ENCODE results near the gene RTEL1.

DNA sequence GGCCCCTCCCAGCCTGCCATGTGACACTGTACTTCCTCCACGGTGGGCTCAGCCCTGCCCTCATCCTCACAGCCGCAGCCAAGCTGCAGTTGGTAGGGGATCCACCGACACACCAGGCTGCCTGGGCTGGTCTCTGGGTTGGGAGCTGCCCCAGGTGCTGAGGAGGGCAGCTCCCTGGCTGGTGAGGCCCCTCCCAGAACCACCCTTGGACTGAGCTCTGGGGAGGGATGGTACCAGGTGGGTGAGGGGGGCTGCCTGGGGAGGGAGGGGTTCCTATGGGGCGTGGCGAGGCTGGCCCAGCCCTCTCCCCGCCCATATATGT lies 38.2 kb downstream of the RTEL1 start:
- TF ChIP-seq, protein P1, sequence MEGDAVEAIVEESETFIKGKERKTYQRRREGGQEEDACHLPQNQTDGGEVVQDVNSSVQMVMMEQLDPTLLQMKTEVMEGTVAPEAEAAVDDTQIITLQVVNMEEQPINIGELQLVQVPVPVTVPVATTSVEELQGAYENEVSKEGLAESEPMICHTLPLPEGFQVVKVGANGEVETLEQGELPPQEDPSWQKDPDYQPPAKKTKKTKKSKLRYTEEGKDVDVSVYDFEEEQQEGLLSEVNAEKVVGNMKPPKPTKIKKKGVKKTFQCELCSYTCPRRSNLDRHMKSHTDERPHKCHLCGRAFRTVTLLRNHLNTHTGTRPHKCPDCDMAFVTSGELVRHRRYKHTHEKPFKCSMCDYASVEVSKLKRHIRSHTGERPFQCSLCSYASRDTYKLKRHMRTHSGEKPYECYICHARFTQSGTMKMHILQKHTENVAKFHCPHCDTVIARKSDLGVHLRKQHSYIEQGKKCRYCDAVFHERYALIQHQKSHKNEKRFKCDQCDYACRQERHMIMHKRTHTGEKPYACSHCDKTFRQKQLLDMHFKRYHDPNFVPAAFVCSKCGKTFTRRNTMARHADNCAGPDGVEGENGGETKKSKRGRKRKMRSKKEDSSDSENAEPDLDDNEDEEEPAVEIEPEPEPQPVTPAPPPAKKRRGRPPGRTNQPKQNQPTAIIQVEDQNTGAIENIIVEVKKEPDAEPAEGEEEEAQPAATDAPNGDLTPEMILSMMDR (IDR thresholded peaks at IDR 0.05 in 8 of 11, conservative IDR thresholded peaks at IDR 0.05 in 3 of 11): no peak
- TF ChIP-seq POLR2AphosphoS5 (IDR thresholded peaks at IDR 0.05): peak in 2 of 3 donors; percentile 21 to 37
